GM18526 (cell line): ENCODE results near the gene CHST6.

Experiments used
- POLR2A ChIP-seq: IDR thresholded peaks from 3 replicates; pipeline ENCODE4 v1.6.1; 2011; ENCODE audit not compliant: insufficient read length; ENCODE audit errors: extremely low read depth

Gene CHST6

DNA sequence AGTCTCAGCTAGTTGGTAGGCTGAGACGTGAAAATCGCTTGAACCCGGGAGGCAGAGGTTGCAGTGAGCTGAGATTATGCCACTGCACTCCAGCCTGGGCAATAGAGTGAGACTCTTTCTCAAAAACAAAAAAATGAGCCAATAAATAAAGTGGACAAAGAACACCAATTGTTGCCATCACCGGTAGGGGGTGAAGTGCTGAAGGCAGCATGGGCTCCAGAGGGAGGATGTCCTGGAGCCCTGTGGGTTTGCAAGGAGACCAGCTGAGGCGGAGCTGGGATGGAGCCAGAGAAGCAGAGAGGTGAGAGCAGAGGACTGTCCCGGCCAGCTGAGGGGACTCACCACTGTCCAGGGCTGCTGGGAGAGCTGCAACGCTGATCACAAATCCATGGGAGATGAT is 13.8 kb downstream of the CHST6 start:
- TF ChIP-seq POLR2A, result no peak

DNA sequence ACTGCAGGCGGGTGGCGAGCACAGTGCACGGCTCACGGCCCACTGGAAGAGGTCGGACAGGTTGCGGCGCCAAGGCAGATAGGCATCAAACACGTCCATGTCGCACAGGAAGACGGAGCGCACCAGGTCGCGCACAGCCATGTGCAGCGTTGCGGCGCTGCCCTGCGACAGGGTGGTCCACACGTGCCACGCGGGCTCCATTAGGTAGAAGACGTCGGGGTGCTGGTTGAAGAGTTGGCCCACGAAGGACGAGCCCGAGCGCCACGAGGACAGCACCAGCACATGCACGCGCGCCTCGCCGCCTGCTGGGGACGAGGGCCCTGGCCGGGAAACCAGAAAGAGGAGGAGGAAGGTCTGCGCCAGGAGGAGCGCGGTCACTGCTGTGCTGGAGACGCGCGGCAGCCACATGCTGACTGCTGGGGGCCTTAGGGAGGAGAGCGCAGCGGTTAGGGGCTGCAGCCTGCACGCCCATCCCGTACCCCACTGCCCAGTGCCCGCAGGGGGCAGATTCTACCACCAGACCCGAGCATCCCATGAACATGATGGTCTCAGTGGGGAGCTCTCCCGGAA is 15.7 kb downstream of the CHST6 start:
- no peak for TF ChIP-seq POLR2A

DNA sequence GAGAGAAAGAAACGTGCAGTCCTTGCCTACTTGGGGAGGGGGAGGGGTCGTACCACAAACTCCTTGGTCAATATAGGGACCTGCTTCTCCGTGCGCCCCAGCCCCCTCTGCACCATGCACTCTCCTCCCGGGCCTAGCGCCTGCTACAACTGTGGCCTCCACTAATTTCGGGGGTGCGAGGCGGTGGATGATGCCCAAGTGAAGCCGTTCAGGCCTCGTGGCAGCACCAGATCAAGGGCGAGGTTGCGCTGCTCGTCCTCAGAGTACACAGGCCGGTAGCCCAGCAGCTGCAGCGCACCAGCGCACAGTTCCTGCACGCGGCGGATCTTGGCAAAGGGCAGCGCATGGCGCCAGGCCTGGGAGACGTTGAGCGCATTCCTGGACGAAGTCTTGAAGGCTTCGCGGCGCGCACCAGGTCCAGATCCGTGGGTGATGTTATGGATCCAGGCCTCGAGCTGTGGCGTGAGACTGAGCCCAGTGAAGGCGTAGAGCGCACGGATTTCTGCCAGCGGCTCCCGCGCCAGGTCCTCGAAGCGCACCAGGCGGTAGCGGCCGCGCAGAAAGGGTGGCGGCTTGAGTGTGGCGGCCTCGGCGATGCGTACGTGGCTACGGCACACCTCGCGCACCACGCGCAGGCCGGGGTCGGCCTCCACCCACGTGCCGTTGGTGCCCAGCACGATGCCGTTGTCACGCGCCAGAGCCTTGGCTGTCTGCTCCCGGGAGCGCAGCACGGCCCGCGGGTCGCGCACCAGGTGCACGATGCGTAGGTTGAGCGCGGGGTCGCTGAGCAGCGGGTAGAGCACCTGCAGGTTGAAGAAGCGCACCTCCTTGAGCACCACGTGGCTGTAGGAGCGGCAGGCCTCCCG is 16.5 kb downstream of the CHST6 start:
- TF ChIP-seq POLR2A, result no peak

DNA sequence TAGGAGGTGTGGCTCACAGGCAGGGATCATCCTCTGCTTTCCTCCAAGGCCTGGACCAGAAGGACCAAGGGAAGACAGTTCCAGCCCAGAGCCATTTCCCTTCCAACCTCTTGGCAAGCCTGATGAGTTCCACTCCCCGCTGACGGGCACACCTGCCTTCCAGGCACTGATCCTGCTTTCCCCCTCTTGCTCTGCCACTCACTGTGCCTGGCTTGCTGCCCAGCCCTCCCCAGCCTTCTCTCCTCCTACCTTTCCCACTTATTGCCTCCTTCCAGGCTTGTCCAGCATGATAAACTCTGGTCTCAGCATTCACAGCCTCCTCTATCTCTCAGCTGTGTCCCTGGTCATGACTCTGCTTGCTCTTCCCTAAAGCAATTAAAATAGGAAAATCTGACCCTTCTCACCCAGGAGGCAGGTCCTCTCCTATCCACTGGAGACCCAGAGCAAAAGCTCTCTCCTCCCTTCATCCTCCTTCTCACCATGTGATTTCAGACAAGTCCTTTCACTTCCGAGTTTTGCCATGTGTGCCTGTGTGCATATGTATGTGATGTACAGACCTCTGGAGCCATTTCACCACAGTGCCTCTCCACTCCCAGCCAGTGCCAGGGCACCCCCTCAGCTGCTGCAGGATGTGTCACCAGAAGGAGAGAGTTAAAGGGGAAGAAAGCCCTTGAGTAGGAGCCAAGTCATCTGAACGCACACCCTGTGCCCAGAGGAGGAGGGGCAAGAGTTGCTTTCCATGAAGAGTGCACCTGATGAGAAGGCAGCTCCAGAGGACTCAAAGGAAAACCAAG is 17.4 kb downstream of the CHST6 start:
- no peak for TF ChIP-seq POLR2A

DNA sequence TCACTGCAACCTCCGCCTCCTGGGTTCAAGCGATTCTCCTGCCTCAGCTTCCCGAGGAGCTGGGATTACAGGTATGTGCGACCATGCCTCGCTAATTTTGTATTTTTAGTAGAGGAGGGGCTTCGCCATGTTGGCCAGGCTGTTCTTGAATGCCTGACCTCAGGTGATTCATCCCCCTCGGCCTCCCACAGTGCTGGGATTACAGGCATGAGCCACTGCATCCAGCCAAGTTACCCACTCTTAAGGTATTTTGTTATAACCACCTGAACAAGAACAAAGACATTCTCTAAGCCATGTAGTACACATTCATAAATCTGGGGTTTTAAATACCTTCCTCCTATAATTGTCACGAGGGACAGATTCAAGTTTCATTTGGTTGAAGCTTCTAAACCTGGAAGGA is 18.4 kb downstream of the CHST6 start:
- no peak for TF ChIP-seq POLR2A

DNA sequence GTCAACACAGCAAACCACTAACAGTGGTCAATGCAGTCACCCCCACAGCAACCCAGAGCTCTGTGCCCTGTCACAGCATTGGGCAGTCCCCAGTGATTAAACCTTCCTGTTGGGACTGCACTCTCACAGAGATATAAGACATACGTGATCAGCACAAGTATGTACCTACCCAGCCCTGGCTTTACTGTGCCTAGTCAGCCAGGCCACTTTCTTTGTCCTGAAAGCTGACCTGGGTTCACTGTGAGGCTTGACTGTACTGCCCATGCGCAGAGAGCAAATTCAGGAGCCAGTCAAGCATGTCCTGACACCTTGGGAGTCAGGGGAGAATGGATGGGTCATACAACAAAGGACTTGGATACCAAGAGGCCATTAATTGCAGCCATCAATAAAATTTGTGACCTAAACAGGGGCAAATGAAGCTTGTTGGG is 19.8 kb downstream of the CHST6 start:
- no peak for TF ChIP-seq POLR2A

DNA sequence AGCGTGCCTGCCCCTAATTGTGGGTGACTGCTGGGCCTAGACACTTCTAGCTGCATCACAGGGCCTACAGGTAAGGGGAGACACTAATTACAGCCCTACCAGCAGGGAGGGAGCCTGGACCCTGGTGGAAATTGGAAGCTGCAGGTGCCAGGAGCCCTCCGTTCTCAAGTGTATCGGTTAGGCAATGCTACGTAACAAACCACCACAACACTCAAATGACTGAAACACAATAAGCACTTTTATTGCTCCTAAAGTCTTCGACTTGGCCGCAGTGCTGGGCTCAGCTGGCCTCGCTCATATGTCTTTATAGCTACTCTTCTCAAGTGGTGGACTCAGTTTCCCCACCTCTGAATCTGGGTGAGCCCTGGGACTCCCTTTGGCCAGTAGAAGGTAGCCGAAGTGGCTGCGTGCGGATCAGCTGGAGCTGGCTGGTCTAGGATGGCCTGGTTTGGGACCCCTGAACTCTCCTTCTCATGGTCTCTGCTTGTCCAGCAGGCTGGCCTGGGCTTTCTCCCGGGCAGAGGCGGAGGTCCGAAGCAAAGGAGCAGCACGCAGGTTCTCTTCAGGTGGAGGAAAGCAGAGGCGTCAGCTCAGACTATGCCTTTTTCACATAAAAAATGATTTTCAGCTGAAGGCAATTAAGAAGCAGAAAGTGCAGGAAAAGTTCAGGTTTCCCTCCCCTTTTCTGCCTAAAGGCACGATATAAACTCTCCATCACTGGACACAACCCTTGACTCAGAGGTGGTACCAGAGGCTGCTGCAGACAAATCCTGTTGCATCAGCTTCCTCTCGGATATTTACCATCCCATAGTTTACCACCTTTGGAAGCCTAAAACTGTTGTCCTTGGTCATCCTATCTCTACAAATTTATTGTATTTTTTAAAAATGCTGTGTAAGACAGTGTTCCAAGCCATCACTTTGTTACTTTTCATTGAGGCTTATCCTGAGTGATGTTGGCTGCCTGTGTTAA is 22.0 kb downstream of the CHST6 start:
- TF ChIP-seq POLR2A, result no peak

DNA sequence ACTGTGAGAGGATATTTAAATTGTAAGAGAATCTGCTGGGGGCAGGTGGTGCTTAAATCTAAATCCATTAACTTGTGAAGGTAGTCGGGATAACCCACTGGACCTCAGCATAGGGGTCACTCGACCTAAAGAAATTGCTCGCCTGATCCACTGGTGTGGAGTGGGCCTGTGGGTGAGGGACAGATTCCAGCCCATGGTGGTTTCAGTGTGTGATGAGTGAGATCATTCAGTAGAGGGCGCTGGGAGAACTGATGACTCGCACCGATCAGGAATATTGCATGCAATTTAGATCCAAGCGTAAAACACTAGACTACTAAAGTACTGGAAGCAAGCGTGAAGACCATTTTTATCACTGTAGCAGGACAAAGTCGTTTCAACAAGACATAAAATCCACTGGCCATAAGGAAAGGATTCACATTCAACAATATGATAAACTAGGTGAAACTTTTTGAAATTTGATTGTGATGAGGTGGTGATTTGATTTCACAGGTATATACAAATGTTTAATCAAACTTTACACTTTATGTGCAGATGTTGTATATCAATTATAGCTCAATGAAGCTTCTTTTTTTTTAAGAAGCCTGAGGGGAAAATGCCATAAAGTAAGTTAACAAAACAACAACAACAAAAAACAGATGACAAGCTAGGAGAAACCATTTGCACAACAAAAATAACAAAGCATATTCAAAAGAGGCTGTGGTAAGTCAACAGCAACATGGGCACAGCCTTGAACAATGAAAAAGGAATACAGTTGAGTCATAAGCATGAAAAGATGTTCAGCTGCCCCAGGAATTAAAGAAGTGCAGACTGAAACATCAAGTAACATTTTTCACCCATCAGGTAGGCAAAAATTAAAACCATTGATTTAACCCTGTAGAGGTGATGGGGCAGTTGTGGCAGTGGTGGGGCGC is 23.3 kb downstream of the CHST6 start:
- no peak for TF ChIP-seq POLR2A

DNA sequence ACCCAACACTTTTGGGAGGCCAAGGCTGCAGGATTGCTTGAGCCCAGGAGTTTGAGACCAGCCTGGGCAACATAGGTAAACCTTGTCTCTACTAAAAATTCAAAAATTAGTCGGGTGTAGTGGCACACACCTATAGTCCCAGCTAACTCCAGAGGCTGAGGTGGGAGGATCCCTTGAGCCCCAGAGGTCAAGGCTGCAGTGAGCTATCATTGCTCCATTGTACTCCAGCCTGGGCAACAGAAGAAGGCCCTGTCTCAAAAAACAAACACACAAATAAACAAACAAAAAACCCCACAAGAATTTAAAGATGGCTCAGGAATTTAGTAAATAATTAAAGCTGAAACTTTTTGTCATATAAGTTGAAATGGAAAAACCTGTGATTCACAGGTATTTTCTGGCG is 28.5 kb downstream of the CHST6 start:
- no peak for TF ChIP-seq POLR2A

DNA sequence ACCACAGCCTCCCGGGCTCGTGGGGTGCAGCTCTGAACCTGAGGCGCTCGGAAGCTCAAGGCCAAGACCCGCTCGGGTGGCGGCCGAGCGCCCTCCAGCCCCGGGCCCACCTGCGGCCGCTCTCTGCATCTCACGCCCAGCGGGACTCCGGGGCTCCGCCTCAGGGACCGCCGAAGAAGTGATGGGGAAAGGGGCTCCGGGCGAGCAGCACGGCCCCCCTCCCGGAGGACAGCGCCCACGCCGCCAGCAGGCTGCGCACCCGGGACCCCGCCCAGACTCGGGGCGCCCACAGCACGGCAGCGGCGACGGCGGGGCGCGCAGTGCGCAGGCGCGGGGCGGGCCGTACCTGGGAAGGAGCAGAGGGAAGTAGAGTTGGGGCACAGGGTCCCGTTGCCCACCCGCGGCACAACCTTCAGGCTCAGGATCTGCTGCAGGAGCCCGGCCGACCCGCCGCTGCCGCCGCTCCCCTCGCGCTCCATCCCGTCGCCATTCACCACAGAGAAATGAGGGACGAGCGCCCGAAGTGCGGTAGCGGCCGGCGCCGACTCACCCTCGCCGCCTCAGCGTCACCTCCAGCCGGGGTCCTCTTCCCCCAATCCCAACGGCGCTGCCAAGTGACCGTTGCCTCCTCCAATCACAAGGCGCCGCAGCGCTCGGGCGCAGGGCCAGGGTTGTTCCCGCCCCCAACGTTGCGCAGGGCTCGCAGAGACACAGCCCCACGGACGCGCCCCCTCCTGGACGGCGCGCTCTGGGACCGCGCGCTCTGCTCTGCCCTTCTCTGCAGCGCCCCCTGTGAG is 30.9 kb downstream of the CHST6 start, which contains the start of gene TMEM170A:
Gene TMEM170A (minus strand): TSS at position 568 of the 797 bp plus-strand sequence. CDS start 89 bp downstream, at position 479.
- peak; percentile 97 for TF ChIP-seq POLR2A

DNA sequence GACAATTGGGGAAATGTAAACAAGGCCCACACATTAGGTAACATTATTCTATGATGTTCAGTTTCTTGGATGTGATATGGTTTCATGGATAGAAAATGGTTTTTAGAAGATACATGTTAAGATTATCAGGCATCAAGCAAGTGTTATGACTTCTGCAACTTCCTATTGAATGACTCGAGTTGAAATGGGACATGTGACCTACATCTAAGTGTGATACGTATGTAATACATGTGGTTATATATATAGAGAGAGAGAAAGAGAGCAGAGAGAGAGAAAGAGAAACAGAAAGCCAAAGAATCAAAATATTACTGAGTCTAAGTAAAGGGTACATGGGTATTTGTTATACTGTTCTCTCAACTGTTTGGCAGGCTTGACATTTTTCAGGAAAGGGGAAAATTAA is 32.4 kb downstream of the CHST6 start:
- TF ChIP-seq POLR2A, result no peak

DNA sequence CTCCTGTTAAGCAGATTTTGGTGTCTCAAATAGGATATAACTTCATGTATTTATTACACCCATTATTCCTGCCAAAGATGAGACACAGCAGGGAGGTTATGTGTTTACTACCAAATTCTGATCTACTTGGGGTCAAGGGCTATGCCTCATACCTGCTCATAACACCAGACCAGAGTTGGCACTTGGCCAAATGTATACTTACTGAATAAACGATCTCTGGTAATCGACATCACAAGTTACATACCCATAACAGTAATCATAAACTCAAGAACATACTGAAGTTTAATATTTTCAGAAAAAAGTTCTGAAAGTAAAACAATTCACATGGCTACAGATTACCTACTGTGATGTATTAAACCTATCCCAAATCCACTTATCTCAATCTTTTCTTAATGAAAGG is 33.7 kb downstream of the CHST6 start:
- no peak for TF ChIP-seq POLR2A

DNA sequence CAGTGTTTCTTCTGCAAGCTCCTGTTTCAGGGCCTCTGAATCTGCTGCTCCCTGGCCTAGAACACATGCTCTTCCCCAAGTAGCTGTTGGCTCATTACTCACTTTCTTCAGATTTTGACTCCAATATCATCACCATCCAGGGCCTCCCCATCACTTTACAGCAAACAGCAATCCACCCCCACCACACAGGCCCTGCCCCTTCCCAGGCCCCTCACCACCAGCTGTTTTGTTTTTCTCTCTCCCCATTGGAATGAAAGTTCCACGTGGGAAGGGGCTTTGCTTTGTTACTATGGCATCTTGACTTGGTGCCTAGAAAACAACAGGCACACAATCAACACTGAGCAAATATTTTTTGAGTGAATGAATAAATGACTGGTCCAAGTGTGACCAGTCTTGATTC is 34.8 kb downstream of the CHST6 start:
- no peak for TF ChIP-seq POLR2A
